GM12875 (cell line): ENCODE results near the gene FANCG.
A peak's percentile ranks its signal among the peaks of the same experiment; 100 is the strongest.

ENCODE experiments used
- H3K4me3 ChIP-seq: one replicate; pipeline ENCODE4 v1.5.1; 2011; ENCODE audit warnings: low read depth, low read length, control low read depth
- TF ChIP-seq, protein P1 (sequence below): IDR thresholded peaks from 2 replicates; pipeline ENCODE4 v1.5.1; 2011; ENCODE audit warnings: low read depth, mild to moderate bottlenecking, control low read depth, inconsistent platforms, low read length, moderate library complexity, borderline replicate concordance; ENCODE audit not compliant: insufficient read depth

The FANCG gene

DNA sequence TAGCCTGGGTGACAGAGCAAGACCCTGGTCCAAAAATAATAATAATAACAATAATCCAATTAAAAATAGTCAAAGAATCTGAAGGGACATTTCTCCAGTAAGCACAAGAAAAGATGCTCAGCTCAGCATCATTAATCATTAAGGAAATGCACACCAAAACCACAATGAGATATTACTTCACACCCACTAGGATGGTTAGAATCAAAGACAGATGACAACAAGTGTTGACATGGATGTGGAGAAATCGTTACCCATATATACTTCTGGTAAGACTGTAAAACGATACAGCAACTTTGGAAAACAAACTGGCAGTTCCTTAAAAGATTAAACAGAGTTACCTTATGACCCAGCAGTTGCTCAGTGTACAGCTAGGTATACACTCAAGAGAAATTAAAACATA is 5.3 kb upstream of the FANCG start:
- H3K4me3 ChIP-seq = no peak overlapping the region
- TF ChIP-seq, protein P1, sequence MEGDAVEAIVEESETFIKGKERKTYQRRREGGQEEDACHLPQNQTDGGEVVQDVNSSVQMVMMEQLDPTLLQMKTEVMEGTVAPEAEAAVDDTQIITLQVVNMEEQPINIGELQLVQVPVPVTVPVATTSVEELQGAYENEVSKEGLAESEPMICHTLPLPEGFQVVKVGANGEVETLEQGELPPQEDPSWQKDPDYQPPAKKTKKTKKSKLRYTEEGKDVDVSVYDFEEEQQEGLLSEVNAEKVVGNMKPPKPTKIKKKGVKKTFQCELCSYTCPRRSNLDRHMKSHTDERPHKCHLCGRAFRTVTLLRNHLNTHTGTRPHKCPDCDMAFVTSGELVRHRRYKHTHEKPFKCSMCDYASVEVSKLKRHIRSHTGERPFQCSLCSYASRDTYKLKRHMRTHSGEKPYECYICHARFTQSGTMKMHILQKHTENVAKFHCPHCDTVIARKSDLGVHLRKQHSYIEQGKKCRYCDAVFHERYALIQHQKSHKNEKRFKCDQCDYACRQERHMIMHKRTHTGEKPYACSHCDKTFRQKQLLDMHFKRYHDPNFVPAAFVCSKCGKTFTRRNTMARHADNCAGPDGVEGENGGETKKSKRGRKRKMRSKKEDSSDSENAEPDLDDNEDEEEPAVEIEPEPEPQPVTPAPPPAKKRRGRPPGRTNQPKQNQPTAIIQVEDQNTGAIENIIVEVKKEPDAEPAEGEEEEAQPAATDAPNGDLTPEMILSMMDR = no peak

DNA sequence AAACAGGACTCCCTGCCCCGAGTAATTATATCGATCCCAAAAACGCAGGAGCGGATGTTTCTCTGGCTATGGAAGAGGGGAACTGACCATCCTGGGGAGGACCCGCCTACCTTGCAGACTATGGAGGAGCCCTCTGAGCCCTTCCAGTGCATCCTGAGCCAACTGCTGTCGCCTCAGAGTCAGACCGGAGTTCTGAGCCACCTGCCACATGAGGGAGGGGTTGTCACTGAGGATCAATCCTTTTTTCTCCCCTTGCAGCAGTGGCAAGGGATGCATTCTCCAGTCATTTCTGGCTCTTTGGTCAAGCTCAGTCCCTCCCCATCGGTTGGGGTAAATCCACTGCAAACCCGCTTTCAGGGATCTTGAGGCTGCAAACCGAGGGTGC is 709 bp downstream of the FANCG start:
- H3K4me3 ChIP-seq = peak overlapping the region; percentile 86
- TF ChIP-seq, protein P1 = no peak

DNA sequence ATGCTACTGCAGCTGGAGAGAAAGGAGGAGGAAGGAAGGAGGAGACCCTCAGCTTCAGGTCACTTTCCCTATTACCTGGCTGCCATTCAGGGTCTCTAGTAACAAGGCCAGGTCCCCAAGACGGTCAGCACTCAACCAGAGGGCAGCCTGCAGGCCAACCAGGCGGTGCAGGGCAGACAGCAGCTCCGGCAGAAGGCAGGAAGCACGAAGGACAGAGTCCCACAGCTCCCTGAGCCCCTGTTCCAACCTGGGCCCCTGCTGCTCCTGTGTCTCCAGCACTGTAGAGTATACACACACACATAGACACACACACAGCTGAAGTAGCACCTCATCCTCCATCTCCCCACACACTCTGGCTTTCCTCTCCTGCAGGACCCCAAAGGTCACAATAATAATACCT is 1.7 kb downstream of the FANCG start:
- TF ChIP-seq, protein P1 = no peak
- no peak overlapping the region for H3K4me3 ChIP-seq

DNA sequence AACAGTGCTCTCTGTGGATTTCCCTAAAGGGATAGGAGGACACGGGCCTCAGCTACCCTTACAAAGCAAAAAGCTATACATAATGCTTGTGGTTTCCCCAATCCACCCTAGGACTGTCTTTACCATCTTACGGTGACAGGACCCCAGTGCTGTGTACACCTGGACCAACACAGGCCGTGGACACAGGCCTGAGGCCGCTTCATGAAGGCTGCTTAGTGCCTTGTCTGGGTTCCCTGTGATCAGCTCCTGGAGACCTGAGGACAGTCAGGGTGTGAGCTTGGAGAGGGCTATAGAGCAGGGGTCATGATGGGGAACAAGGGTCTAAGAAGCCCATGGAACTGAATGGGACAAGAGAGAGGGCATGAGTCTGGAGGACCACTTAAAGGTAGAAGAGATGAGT is 2.9 kb downstream of the FANCG start:
- TF ChIP-seq, protein P1 = no peak
- no peak overlapping the region for H3K4me3 ChIP-seq

DNA sequence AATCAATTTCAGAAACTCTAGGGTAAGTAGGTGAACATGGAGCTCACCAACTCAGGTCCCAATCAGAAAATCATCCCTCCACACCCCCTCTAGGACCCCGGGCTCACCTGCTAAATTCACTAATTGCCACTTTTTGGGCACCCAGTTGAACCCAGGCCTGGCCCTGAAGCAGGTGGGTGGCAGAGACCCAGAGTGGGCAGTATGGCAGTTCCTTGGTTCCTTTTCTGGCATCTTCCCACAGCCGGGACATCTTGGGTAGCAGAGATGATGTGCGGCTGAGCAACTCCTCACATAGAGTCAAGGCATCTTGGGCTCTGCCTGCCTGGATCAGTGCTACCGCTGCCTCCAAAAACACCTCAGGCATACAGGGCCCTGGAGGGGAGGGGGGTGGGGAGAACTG is 4.4 kb downstream of the FANCG start:
- TF ChIP-seq, protein P1 = no peak
- H3K4me3 ChIP-seq = no peak overlapping the region

DNA sequence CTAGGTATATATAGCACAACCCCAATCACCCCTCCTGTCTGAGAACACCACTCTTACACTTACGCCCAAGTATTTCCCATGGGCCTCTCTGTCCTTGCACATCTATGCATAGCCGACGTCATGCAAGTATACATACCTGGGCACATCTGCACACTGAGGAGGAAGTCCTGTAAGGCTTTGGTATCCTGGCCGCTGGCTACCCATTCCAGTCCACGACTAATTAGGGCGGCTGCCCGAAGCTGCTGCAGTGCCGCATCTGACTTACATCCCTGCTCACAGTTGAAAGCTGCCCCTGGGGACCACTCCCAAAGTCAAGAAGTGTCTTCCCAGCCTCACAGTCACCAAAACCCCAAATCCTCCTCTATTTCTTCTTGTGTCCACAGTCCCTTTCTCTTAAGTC is 5.0 kb downstream of the FANCG start:
- TF ChIP-seq, protein P1 = no peak

DNA sequence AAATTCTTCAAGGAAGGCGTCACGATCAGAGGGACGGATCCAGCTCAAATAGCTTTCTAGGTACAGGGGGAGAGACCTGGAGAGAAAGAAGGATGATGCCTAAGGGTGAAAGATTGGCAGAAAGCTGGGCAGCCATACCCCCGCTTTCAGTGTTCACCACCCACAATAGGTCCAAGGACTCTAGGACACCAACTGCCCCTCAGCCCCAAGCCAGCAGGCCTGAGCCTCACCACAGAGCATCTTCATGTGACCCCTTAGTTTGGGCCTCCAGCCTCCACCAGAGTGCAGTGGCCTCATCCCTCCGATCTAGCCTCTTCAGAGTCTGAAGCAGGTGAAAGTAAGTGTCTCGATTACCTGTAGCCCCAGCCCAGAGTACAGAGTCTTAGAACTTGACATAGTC is 5.6 kb downstream of the FANCG start:
- H3K4me3 ChIP-seq = no peak overlapping the region
- TF ChIP-seq, protein P1 = no peak

More for the DNA sequence above, 5.0 kb downstream of the FANCG start:
- H3K4me3 ChIP-seq = no peak overlapping the region
